Activated CD8-positive, alpha-beta memory T cell treated with anti-CD3 and anti-CD28 coated beads, Interleukin-2, amount 50 U/mL, for 24 hours (primary cell): Measurements from ENCODE around the gene EPB41.
"Not testable (repeated sequence)": the region's sequence is repeated elsewhere in the genome, so short reads cannot be mapped to it uniquely, and the experiment has no call there.

Experiments used
- DNase-seq: peaks from one replicate; pipeline ENCODE4 v3.0.0-alpha.2; 2020; ENCODE audit errors: extremely low read depth

EPB41 gene

DNA sequence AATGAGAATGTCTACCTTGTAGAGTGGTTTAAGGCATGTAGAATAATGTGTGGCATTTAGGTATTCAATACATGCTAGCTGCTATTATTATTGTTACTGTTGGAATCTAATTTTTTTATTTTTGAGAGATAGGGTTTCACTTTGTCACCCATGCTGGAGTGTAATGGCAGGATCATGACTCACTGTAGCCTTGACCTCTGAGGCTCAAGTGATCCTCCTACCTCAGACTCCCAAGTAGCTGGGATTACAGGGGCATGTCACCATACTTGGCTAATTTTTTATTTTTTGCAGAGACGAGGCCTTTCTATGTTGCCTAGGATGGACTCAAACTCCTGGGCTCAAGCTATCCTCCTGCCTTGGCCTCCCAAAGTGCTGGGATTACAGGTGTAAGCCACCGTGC lies 61.9 kb downstream of the EPB41 start:
- no peak for DNase-seq

DNA sequence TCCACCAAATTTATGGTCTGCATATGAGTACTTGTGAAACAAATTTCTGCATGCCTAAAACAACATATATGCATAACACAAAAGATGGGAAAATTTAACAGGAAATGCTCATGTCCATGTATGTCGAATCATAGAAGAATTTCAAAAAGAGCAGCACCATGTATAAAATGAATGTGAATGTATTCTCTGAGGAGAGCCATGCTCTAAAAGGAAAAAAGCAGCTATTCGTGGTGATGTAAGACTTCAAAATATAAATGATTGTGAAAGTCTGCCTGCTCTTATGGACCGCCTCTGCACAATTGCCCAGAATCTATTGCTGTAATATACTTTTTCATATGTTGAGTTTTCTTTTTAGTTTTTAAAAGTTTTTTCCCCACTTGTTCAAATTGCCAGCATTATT lies 66.8 kb downstream of the EPB41 start:
- no peak for DNase-seq

DNA sequence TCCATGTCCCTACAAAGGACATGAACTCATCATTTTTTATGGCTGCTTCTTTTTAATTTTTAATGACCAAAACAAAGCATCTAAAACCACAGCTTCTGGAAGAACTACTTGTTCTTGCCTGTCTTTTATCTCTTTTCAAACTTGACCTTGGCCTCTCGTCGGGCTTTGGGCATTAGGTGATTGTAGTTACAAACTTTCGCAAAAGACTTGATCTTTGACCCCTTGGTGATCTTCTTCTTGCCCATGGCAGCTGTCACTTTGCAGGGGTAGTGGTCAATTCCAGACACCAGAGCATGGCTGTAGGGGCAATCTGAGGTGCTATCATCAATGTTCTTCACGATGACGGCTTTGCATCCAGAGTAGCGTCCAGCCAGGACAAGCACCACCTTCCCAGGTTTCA lies 67.8 kb downstream of the EPB41 start:
- DNase-seq = no peak

DNA sequence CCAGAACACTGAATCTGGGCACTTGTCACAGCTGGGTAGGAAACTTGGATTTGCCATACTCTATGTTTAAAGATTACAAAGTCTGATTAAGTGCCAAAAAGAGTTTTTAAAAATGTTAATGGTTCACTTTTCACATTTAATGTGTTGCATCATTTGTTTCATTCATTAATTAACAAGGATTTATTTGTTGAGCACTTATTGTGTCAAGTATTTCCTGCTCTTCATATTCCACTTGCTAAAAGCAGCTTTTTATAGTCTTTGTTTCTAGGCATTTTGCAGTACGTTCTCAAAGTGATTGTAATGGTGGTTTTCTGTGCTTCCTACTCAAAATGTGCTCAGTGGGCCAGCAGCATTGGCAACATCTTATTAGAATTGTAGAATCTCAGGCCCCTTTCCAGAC lies 68.7 kb downstream of the EPB41 start:
- DNase-seq = no peak

DNA sequence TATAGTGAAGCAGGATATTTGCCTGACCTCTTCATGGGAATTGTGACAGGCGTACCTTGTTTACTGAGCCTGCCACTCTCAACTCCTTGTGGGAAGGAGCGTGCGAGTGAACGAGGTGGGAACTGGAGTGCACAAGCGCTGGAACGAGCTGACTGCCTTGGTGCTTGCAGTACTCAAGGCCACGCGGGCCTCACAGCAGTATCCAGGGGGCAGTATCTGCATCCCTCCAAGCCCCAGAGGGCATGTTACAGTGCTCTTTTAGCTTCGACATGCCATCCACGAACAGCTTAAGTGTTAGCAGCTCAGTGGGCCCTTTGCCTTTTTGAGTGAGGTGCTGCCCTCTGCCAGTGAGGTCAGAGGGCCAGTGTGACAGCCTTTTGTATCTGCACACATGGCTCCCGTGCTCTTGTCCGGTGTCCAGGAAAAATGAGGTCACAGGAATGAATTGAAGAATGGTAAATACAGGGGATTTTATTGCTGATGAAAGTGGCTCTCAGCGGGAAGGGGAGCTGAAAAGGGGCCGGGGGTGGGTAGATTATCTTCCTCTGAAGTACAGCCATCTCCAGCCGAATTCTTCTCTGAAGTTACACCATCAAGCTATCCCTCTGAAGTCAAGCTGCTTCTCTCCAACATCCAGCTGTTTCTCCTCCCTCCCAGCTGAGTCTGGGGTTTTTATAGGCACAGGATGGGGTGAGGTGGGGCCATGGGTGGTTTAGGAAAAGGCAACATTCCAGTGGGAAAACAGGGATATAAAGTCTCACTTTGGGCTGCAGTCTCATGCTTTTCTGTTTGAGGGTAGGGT lies 69.3 kb downstream of the EPB41 start:
- DNase-seq = no peak

DNA sequence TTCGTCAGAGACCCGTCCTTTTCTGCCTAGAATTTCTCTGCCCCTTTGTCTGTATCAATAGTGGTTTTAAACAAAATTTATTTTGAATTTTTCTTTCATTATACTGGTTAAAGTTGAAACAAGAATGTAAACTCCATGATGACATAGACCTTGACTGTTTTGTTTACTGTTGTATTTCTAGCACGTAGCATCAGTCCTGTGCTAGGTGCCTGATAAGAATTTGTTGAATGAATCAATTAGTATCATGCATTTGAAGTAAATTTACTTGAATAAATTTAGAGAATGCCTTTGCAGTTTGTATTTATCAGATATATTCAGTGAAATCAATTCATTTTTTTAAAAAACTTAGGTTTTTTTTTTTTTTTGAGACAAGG lies 69.9 kb downstream of the EPB41 start:
- no peak for DNase-seq

DNA sequence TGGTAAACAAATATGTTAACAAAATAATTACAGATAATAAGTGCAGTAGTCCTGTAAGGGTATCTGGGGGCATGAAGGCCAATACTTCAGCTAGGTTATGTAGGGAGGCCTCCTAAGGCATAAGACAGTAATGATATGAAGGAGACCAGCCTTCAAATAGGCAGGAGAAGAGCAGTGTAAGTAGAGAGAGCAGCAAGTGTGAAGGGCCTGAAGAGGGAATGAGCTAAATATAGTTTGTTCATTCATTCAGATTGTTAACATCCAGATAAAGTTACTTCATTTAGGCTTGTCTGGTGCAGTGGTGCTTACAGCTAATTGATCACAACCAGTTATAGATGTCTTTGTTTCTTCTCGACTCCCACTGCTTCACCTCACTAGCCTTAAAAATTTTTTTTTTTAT lies 71.1 kb downstream of the EPB41 start:
- no peak for DNase-seq

DNA sequence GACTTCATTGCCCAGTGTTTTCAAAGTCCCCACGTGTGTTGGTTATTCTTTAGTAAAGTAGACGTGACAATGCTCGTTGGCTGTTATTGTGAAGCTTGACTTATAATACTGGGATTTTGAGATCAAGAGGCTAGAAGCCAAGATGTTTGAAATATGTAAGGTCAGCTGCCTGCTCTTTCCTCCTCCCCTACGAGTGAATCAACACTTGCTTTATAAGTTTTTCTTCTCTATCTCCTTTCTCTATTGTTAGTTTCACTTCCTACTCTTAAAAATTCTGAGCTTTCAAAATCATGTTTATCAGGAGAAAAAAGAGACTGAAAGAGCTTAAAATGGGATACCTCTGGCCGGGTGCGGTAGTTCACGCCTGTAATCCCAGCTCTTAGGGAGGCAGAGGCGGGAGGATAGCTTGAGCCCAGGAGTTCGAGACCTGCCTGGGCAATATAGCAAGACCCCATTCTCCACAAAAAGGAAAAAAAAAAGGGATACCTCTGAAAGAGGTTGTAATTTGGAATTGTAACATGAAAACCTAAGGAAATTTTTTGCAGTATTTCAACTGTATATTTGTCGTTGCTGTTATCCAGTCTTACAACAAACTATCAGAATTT lies 72.0 kb downstream of the EPB41 start:
- no peak for DNase-seq

DNA sequence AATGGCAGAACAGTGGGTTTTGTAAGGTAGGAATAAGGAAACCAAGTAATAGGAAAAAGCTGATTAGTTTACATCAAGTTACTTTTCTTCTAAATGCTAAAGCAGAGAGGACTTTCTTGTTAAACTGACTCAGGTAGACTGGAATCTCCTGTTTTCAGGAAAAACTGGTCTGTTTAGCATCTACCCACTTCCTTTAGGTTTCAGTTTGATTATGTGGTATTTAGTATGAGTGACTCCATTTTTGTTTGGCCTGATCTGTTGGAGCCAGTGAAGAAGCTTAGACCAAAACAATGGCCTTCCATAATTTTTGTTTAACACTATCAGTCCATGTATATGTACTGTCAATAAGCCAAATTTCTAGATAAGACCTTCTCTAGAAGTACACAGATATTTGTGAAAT lies 88.4 kb downstream of the EPB41 start:
- DNase-seq = no peak

DNA sequence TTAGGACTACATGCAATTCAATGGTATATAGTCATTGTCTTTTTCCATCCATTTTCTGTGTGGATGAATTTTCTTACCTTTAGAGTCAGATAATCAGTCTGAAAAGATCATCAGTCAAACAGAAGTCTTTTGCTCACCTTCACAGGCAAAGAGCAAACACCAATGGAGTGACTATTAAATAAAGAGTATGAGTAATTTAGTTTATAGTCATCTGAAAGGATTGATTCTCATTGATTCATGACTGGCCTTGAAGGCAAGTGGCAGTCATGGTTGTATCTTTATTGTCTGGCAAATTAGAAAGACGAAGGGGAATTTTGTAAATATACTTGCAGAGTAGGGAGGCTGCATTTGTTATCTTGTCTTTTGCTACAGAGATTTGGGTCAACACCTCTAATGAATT lies 89.9 kb downstream of the EPB41 start:
- DNase-seq = no peak

DNA sequence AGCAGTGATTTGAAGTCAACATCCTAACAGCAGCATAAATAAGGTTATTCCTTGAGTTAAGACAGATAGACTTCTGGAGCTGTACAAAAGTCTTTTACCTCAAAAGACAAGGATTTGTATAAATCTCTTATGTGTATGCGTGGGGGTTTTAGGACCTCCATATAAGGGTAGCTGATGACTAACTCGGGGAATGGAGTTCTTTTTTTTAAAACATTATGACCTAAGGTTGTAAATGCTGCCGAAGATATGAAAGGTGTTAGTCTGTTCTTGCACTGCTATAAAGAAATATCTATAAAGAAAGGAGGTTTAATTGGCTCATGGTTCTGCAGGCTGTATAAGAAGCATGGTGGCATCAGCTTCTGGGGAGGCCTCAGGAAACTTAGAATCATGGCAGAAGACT lies 90.4 kb downstream of the EPB41 start:
- no peak for DNase-seq

DNA sequence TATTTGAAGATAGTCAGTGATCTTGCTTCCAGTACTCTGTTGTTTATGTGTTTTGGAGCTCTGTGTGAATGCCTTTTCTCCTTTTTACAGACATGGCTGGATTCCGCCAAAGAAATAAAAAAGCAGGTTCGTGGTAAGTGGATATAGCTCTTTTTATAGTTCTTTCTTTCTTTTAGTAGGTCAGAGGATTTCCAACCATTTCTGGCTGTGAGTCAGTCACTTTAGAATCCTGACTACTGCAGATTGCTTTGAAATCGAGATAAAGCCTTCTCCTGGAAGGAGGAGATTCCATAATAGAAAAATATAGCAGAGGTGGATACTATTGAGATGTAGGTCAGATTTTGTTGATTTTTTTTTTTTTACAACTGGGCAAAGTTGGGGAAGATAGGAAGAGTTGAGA lies 97.4 kb downstream of the EPB41 start:
- DNase-seq = no peak

DNA sequence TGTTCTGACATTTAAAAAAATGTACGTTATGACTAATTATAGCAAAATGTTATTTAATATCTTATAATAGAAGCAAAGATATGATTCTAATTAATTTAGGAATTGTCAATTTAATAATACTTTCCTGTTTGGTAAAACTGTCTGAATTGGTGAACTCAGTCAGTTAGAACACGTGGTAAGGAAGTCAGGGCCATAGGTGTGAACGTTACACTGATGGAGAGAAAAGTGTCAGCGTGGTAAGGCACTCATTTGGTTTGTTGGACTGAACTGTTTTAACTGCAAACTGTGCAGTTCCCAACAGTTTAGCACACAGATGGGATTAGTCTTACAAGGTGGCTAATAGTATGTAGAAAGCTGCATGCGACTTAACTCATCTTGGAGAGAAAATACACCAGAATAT lies 102.9 kb downstream of the EPB41 start:
- no peak for DNase-seq

DNA sequence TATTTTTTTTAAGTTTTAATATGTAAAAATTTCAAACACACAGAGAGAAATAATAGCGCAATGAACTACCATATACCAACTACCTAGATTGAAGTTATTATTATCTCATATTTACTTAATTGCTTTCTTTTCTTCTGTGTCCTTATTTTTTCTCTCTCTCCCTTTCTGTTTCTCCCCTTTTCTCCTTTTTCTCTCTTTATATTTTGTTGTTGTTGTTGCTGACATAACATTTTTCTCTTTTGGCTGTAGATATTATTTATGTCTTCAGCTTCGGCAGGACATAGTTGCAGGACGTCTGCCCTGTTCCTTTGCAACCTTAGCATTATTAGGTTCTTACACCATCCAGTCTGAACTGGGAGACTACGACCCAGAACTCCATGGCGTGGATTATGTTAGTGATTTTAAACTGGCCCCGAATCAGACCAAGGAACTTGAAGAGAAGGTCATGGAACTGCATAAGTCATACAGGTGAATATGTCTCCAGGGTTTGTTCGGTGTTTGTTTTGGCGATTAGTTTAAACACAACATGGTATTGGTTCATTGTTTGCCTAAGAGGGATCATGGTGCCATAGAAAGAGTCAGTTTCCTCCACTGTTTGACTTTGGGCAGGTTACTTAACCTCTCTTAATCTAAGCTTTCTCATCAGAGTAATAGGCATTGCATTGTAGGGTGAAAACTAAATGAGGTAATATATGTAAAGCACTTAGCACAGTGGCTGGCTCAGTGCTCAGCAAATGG lies 103.8 kb downstream of the EPB41 start:
- no peak for DNase-seq

DNA sequence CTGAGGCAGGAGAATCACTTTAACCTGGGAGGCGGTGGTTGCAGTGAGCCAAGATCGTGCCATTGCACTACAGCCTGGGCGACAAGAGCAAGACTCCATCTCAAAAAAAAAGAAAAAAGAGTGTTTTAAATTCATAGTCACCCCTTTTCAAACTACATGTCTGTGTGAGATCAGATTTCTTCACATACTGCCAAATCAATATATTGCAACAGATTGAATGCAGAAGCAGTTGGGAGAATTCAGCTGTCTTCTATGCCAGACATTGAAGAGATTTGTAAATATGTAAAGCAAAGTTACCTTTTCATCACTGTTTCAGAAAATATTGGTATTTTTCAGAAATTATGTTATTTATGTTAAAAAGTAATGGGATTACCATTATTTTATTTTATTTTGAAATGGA lies 108.3 kb downstream of the EPB41 start:
- no peak for DNase-seq

DNA sequence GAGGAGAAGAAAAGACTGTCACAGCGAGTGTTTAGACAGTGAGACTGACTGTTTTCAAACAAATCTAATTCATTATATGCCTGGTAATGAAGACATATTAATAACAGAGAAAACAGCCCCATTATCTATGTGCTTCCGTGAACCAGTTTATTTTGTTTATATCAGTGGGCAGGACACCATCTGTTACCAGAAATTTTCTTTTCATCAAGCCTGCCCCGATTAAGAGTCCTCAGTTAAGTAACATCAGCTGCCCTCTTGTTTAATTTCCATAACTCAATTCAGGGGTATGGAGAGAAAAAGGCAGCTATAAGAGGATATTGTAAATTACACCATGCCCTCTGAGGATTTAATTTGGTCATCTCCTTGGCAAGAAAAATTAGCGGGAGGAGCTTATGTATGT lies 115.3 kb downstream of the EPB41 start:
- DNase-seq = no peak

DNA sequence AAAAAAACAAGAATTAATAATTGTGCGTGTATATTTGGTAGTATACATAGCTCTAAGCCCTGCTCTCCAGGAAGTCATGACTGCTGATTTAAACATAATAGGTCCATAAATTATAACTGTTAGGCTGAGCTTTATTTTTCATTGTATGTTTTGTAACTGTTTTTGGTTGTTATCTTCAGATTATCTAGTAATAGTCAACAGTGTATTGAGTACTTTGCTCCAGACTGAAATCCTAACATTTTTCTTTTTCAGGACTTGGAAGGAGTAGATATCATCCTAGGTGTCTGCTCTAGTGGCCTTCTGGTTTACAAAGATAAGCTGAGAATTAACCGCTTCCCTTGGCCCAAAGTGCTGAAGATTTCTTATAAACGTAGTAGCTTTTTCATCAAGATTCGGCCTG lies 118.5 kb downstream of the EPB41 start:
- no peak for DNase-seq

DNA sequence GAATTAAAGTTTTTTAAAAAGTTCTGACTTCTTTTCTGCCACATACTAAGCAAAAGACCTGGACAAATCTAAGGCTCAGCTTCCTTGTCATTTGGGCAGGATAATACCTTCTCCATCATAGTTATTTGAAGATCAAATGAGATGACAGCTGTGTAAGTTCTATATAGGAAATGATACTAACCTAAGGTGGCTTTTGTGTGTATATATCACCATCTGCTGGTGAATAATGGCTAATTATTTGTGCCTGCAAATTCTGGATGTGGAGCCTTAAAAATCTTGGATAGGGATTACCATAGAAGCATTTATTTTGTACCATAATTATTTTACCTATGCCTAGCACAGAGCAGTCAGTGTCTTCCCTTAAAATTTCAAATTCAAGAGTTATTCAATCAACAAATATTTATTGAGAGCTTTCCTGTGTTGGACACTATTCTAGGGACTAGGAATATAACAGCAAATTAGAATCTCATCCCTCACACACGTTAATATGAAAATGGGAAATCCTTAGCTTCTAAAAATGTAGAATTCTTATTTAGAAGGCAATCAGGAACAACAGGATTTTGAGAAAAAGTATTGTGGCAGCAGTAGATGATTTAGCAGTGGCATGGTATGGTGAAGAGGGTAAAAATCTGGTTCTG lies 119.6 kb downstream of the EPB41 start:
- no peak for DNase-seq

DNA sequence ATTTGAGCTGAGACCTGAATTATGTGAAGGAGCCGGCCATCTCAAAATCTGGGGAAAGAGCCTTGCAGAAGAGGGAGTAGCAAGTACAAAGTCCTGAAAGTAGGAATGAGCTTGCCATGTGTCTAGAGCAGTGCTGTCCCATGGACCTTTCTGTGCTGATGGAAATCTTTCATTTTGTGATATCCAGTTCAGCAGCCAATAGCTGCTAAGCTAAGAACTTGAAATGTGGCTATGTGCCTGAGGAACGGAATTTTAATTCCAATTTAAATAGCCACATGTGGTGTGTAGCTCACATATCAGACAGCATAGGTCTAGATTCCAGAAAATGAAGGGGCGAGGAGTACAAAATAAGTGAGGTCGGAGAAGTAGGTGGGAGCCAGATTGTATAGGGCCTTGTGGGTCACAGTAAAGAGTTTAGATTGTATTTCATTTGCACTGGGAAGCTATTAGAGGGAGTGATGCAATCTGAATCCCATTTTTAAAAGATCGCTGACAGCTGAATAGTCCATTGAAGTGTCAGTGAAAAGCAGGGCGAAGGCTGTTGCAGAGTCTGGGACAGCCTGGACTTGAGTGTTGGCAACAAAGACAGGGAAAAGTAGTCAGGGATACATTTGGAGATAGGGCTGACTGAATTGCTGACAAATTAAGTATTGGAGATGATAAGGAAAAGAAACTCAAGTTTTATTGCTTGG lies 129.1 kb downstream of the EPB41 start:
- DNase-seq = no peak

DNA sequence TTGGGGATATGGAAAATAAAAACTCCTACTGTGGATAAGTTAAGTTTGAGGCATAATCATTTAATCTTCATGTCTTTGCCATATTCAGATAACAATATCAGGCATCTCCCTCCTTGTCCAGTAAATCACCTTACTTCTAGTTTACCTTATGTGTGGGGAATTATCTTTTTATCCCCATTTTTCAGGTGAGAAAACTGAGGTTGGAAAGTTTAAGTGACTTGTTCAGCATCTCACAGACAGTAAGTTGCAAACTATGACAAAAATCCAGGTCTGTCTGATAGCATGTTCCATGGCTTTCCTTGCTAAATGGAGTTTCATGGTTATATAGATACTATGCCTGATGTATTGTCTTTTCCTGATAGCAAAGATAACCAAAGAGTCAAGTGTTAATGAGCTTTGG lies 129.6 kb downstream of the EPB41 start:
- no peak for DNase-seq

DNA sequence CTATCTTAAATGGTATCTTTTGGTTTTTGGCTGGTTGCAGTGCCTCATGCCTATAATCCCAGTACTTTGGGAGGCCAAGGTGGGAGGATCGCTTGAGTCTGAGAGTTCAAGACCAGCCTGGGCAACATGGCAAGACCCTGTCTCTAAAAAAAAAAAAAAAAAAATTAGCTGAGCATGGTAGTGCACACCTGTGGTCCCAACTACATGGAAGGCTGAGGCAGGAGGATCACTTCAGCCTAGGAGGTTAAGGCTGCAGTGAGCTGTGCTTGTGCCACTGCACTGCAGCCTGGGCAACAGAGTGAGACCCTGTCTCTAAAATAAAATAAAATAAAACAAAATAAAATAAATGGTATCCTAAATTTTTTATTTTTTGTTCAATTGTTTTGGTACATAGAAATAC lies 131.3 kb downstream of the EPB41 start:
- DNase-seq = not testable (repeated sequence)

DNA sequence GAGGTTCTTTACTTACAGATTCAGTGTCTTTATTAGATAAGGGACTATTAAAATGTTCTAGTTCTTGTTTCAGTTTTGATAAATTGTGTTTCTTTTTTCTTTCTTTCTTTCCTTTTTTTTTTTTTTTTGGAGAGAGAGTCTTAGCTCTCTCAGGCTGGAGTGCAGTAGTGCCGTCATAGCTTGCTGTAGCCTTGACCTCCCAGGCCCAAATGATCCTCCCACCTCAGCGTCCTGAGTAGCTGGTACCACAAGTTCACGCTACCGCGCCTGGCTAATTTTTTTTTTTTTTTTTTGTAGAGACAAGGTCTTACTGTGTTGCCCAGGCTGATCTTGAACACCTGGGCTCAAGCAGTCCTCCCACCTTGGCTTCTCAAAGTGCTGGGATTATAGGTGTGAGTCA lies 132.8 kb downstream of the EPB41 start:
- DNase-seq = no peak
